Activated CD8-positive, alpha-beta memory T cell treated with anti-CD3 and anti-CD28 coated beads for 24 hours (primary cell): ENCODE data around the gene MPHOSPH6.
"Not testable (repeated sequence)": the region's sequence is repeated elsewhere in the genome, so short reads cannot be mapped to it uniquely, and the experiment has no call there.

Source experiments
- DNase-seq: peaks from one replicate; pipeline ENCODE4 v3.0.0-alpha.2; 2020

MPHOSPH6 gene, protein sequence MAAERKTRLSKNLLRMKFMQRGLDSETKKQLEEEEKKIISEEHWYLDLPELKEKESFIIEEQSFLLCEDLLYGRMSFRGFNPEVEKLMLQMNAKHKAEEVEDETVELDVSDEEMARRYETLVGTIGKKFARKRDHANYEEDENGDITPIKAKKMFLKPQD

DNA sequence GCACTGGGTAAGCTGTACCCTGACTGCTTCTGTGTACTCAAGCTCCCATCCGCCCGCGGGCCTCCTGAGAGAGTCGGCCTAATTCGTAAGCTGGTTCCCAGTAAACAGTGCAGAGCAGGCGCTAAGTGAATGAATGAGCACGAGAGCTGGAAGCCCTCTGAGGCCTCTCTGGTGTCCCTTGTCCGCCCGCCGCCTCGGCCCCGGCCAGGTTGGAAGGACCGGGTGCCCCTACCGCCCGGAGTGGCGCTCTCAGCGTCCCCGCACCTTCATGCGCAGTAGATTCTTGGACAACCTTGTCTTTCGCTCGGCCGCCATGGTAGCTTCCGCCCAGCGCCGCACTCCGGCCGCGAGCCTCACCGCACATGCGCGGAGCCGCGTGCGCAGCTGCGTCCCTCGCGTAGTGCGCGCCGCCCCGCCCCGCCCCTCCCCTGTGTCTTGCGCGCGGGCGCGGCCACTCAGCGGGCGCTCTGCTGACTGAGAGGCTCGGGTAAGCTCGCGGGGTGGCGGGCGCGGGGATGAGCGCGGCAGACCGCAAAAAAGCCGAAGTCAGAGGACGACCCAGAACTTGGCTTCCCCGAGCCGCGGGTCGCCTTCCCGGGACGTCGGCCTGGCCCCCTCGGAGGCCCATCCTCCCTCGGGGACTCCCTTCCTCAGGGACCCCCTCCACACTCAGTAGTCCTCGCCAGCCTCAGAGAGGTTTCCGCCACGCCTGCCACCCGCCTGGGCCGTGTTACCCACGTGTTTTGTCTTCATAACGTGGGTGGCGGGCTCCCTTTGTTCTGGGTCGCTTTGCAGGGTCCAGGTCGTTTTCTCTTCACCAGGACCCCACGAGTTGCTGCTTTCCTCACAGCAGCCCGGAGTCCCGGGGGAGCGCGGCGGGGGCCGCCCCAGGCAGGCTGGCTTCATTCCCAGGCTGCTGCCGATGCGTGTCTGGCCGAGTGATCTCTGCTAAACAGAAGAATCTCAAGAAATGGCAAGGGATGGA is at the start of gene MPHOSPH6:
Gene MPHOSPH6 (minus strand): TSS at position 364 of the 985 bp plus-strand sequence. CDS start 49 bp downstream, at position 315.
- DNase-seq = peak; percentile 94

DNA sequence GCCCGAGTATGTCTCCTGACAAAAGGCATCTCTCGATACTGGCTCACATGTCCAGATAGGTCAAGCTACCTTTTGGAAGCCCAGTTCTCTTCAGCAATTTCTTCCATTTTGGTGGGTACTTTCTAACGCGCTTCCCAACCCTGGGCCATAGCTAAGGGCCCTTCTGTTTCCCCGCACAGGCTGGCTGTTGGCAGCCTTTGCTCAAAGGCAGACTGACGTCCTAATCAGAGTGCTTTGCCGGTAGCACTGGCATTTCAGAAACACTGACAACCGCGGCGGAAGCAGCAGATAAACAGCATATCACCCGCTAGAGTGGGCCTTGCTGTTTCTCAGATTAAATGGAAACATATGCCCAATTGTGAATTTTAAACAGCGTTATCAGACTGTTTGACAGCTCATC is 49.3 kb upstream of the MPHOSPH6 start:
- no peak for DNase-seq

- not testable (repeated sequence) for DNase-seq
These were observed 39.3 kb upstream of the MPHOSPH6 start for GRCh38 chr16:82209314-82209713.

- no peak for DNase-seq
These were observed 33.2 kb upstream of the MPHOSPH6 start for GRCh38 chr16:82203198-82203597.

GRCh38 chr16:82201926-82202325 is 31.9 kb upstream of the MPHOSPH6 start:
- no peak for DNase-seq

- no peak for DNase-seq
These were observed 31.3 kb upstream of the MPHOSPH6 start for GRCh38 chr16:82201351-82201750.

DNA sequence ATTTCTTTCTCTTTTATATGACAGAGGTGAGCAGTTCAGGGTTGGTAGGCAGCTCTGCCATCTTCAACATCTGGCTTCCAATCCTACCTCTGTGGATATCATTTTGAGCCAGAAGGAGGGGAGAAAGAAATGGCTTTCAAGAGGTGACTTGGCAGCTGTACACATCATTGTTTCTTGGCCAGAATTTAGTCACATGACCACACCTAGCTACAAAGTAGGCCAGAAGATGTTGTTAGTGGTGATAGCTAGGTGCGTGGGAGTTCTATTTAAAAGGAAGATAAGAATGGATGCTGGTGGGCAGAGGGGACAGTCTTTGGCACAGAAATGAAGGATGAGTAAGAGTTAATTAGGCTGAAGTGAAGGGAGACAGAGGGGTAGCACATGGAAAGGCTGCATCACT is 29.2 kb upstream of the MPHOSPH6 start:
- no peak for DNase-seq

DNA sequence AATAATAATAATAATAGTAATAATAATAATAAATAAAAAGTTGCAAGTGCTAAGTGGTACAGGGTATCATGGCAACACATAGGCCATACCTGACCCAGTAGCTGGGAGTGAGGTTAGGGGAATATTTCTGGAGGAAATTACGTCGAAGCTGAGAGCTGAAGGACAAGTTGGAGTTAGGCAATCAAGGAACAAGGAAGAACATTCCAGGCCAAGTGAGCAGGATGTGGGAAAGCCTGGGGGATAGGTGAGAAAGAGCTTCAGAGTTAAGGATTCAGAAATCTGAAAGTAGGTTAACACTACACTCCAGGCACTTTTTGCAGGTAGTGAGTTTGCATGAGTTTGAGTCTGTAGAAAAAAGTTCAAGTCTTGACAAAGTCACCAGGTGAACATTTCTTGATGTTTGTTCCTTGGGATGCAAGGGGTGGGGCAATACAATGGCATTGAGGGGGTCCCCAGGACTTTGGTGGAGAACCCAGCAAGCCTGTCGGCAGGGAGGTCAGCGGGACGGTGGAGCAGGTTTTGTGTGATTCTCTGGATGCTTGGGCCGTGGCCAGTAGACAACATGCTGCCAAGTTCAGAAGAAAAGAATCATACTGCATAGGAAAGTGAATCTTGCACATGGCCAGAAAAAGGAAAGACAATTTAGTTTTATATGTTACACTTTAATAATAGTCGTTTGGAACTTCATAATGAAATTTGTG is 27.7 kb upstream of the MPHOSPH6 start:
- no peak for DNase-seq

DNA sequence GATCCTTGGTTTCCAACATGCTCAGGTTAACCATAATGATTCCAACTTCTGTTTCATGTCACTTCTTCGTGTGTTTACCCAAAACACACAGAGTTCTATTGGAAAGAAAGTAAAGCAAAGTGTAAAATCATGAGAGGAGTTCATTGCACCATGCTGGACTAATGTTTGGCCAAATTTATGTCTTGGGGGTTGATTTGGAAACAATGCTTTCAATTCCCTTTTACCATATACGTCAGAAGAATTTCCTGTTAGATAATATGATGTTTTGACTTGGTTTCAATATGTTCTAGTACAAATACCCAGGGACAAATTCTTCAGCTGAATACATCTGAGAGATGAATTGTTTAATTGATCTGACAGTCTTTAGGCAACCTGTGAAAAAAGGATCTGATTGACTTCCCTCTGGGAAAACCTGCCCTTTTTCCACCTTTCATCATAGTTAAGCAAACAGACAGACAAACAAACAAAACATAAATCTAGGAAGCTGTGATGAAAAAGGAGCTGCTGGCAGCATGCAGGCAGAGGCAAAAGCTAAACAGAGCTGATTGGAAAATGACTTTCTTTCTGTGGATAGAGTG is 26.0 kb upstream of the MPHOSPH6 start:
- DNase-seq = no peak

DNA sequence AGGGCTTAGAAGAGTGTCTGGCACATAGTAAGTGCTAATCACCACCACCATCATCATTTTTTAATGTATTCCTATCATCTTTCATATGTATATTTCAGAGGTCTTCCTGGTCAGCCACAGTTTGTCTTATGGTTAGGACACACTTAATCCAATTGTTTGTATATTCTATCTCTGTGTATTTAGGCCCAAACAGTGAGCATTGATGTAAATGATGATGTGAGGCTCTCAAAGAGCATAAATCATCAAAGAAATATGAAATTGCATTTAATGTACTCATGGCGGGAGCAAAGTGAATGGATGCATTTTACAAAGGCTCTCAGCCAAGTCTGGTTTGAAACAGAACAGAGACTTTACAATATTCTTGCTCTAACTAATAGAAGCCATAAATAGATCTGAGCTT is 24.1 kb upstream of the MPHOSPH6 start:
- no peak for DNase-seq

DNA sequence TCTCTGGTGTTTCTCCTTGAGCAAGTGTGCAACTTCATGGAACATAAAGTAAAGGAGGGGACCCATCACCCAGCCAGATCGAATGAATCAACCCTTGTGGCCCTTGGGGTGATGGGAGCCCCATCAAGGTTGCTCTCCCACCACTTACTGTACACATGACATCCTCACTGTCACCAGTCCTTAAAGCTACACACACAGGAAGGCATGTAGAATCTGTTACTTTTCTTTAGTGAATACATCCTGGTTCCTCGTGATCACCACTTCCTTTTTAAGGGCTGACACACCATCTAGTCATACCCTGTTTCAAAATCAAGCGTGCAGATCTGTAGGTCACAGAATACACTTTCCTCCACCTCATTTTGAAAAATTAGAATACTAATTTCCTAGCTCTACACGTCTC is 22.6 kb upstream of the MPHOSPH6 start:
- DNase-seq = no peak

- DNase-seq = no peak
These were observed 20.4 kb upstream of the MPHOSPH6 start for GRCh38 chr16:82190386-82190785.

- DNase-seq = no peak
These were observed 17.8 kb upstream of the MPHOSPH6 start for GRCh38 chr16:82187829-82188228.

DNA sequence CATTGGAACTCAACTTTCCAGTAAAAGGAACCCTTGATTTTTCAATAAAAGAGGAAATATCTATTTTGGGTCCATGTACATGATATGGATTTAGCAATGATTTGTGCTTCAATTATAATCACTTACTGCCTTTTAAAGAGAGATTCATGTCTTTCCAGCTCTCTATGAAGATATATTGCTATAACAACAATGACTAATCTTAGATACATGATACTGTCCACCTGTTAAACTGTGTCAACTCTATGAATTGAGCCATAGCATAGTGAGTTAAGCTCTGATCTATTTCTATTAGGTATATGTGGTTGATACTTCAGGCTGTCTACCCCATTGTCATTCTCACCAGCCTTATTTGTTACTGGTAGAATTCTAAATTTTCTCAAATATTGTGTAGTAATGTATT is 15.0 kb upstream of the MPHOSPH6 start:
- no peak for DNase-seq

DNA sequence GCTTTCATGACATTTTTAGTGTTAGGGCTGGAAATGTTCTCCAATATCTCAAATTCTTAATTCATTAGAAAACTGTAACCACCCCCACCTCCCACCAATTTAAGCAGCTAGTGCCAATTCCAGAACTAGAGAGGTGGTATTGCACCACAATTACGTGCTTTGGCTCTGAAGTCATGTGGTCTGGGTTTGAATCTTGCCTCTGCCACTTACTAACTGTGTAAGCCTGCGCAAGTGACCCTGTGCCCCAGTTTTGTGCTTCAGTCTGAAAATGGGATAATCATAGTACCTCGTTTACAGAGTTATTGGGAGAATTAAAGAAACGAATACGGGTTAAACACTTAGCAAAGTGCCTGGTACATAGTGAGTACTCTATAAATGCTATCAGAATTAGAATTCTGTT is 14.2 kb upstream of the MPHOSPH6 start:
- no peak for DNase-seq

DNA sequence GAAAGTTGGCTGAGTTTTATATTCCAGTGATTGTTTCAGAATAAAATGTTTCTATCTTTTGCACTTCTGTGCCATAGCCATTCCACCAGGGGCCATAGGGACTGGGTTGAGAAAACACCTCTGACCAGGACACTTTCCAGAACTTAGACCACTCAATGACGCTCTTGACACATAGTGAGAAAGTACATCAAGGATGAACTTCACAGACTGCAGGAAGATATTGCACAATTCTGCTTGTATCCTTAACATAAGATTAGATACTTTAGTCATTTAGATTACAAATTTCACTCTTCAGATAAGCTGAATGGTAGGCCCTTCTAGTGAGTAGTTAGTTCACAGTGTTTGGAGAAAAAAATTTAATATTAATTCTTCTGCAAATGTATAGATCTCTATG is 13.0 kb upstream of the MPHOSPH6 start:
- no peak for DNase-seq

DNA sequence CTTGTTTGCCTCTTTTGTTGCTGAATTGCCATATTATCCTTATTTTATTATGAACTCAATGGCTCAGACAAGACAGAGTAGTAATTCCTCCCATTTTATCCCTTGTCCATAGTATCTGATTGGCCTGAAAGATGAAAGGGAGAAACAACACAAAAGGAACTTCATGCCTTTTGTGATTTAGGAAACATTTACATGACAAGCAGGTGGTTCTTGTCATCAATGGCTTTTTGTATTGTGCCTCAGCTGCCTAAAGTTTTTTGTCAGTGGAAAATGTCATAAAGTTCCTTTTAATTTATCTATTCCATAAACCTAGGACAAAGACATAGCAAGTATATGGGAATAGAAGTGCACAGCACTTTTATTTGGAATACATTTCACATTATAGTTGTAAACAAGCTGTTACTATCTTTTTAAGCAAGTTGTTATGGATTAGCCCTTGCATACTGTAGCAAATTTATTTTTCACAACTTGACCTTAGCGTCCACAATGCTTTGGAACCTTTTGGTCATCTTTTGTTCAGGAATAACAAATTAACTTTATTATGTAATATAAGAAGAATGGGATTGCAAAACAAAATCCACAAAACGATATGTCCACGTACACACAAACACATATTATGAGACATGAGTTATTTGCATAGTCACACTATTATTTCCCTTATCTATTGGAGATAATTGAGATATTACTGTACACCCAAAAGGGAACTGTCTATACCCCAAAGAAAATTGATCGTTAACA is 12.4 kb upstream of the MPHOSPH6 start:
- no peak for DNase-seq

GRCh38 chr16:82181461-82182185 is 11.6 kb upstream of the MPHOSPH6 start:
- no peak for DNase-seq

GRCh38 chr16:82178352-82178751 is 8.3 kb upstream of the MPHOSPH6 start:
- no peak for DNase-seq

- no peak for DNase-seq
These were observed 7.5 kb upstream of the MPHOSPH6 start for GRCh38 chr16:82177555-82177954.

- no peak for DNase-seq
These were observed 6.2 kb upstream of the MPHOSPH6 start for GRCh38 chr16:82176204-82176603.

GRCh38 chr16:82175627-82176026 is 5.6 kb upstream of the MPHOSPH6 start:
- DNase-seq = no peak
